Measurements from ENCODE around the gene GPR35.
A peak's percentile ranks its signal among the peaks of the same experiment; 100 is the strongest.

GPR35 gene

DNA sequence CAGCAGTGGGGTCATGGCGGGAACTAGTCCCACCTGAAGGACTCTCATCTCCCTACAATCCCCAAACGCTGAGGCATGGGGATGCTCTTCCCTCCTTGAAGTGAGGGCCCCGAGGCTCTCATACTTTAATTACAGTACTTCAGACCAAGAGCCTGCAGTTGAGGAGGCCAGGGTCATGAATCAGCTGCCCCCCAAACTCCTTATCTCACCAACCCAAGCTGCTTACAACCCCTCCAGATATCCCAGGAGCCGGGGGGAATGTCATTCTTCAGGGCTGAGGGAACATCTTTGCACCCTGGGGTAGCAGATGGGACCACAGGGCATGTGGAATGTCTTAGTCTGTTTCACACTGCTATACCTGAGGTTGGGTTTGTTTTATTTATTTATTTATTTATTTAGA lies 41.5 kb upstream of the GPR35 start:
- Histone ChIP-seq H3K9me3 (ENCODE audit: insufficient read depth, low read depth, low read length) (no peaks in the 10 kb centered on the region), H3K9ac (ENCODE audit: low read depth, low read length) (no peak overlapping the region; the same call in 1 of the 2 replicates), H3K36me3 (ENCODE audit: insufficient read depth, low read length) (no peaks in the 10 kb centered on the region), H3K4me3 (ENCODE audit: low read length) (no peak overlapping the region), H3K27ac (ENCODE audit: low read depth, low read length) (no peak overlapping the region), H3K4me1 (ENCODE audit: insufficient read depth, low read length) (peaks cover 13% of the 10 kb centered on the region), H3K27me3 (ENCODE audit: insufficient read depth, low read length) (no peaks in the 10 kb centered on the region)
- 95% methylated on average over 4 of the region's 4 CpGs for WGBS

DNA sequence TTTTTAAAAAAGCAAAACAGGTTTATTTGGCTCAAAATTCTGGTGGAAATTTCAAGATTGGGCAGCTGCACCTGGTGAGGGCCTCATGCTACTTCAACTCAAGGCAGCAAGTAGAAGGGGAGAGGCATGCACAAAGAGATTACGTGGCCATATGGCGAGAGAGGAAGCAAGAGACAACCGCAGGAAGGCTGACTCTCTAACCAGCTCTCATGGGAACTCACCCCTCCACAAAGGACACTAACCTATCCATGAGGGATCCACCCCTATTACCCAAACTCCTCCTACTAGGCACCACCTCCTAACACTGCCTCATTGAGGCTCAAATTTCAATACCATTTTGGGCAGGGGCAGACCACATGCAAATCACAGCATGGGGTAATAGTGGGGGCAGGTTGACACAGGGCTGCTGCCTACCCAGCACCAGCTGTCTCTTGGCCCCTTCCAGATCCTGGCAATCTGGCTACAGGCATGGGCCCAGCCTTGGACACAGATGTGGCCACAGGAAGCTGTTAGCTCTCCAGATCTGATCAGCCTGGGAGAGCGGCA lies 40.7 kb upstream of the GPR35 start:
- 82% methylated on average over 4 of the region's 4 CpGs for WGBS
- Histone ChIP-seq H3K4me3 (ENCODE audit: low read length) (peak overlapping the region; percentile 100), H3K9ac (ENCODE audit: low read depth, low read length) (no peak overlapping the region), H3K9me3 (ENCODE audit: insufficient read depth, low read depth, low read length) (no peaks in the 10 kb centered on the region), H3K27ac (ENCODE audit: low read depth, low read length) (no peak overlapping the region), H3K27me3 (ENCODE audit: insufficient read depth, low read length) (no peaks in the 10 kb centered on the region), H3K36me3 (ENCODE audit: insufficient read depth, low read length) (0 out of 2 replicates have a peak, but pooled peaks cover 1% of the 10 kb centered on the region), H3K4me1 (ENCODE audit: insufficient read depth, low read length) (peaks cover 13% of the 10 kb centered on the region)

DNA sequence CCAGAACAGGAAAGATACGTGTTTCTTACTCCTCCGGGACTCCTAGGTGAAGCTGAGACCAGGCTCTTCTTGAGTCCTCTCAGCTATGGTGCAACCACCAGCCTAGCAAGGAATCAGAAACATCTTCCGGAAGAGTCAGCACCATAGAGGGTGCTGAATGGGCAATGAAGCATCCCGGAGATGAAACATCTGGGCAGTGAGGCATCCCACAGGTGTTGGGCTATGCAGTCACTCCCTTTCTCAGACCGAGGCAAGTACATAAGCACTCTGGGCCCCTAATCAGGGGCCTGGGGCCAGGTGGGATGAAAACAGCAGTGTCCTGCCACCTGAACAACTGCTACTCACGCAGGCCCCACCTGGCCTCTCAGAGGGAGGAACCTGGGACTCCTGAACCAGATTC lies 40.2 kb upstream of the GPR35 start:
- Histone ChIP-seq H3K36me3 (ENCODE audit: insufficient read depth, low read length) (peaks cover 3% of the 10 kb centered on the region; the same call in 1 of the 2 replicates), H3K27ac (ENCODE audit: low read depth, low read length) (no peak overlapping the region), H3K9ac (ENCODE audit: low read depth, low read length) (peak overlapping the region; percentile 94; the same call in 1 of the 2 replicates), H3K4me1 (ENCODE audit: insufficient read depth, low read length) (peaks cover 13% of the 10 kb centered on the region), H3K9me3 (ENCODE audit: insufficient read depth, low read depth, low read length) (no peaks in the 10 kb centered on the region), H3K27me3 (ENCODE audit: insufficient read depth, low read length) (no peaks in the 10 kb centered on the region), H3K4me3 (ENCODE audit: low read length) (peak overlapping the region; percentile 100)
- 93% methylated on average over 6 of the region's 6 CpGs for WGBS

DNA sequence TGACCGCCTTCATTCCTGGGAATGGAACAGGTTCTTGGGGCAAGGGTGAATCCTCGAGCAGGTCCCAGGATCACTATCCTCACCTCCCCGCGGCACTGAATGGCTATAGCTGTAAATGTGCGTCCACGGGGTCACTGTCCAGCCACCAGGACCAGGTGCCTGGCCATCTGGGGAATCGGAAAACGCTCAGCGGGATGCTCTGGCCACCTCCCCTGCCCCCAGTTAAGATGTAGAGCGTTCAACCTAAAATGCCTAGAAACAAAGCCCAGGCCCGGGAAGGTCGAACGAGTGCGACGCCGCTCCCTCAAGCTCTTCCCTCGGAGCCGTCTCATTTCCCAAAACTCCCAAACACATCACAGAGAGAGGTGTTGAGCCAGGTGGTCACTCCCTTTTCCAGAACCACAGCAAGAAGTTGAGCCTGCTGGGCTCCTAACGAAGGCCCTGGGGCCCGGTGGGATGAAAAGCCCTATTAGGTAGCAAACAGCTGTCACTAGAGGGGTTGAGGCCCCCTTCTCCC lies 39.5 kb upstream of the GPR35 start:
- Histone ChIP-seq H3K36me3 (ENCODE audit: insufficient read depth, low read length) (peaks cover 6% of the 10 kb centered on the region; the same call in 1 of the 2 replicates), H3K9me3 (ENCODE audit: insufficient read depth, low read depth, low read length) (no peaks in the 10 kb centered on the region), H3K4me1 (ENCODE audit: insufficient read depth, low read length) (peaks cover 13% of the 10 kb centered on the region), H3K9ac (ENCODE audit: low read depth, low read length) (peak overlapping the region; percentile 94), H3K27ac (ENCODE audit: low read depth, low read length) (peak overlapping the region; percentile 87), H3K4me3 (ENCODE audit: low read length) (peak overlapping the region; percentile 100), H3K27me3 (ENCODE audit: insufficient read depth, low read length) (no peaks in the 10 kb centered on the region)
- 4% methylated on average over 20 of the region's 20 CpGs for WGBS

DNA sequence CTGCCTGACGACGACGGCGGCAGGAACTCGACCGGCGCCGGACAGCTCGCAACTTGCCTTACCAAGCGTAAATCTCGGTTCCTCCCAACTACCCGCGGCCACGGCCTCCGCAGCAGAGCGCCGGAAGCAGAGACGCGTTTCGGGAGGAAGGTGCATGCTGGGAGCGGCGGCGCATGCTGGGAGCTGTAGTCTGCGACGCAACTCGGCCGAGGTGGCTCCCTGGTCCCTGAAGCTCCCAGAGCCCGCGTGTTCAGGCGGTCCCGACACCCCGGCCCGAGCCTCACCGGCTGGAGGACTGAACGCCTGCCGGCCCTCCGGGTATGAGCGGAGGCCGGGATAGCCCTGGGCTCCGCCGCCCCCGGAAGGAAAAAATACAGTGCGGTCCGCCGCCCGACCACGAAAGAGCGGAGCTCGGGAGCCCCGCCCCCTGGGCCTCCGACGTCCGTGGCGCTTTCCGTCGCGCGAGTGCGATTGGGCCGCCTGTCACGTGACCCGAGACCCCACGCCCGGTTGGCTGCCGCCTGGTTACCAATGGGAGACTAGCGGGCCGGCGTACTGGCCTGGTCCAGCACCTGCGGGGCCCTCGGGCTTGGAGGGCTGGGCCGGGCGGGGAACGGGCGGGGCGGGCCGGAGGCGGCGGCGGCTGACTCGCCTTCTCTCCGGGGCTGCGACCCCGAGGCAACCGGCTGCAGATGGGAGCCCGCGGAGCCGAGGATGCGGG lies 38.9 kb upstream of the GPR35 start, which contains the start of gene CAPN10:
Gene CAPN10, plus strand, starts transcription at position 537 of the 721 bp plus-strand sequence. Its CDS starts 178 bp downstream, at position 715.
- WGBS, result under 1% methylated on average over 88 of the region's 88 CpGs
- H3K9ac ChIP-seq (ENCODE audit: low read depth, low read length), result peak within 1 kb of the TSS; percentile 94
- H3K27ac ChIP-seq (ENCODE audit: low read depth, low read length), result peak within 1 kb of the TSS; percentile 87
- H3K4me3 ChIP-seq (ENCODE audit: low read length), result peak within 1 kb of the TSS; percentile 100
- H3K4me1 ChIP-seq (ENCODE audit: insufficient read depth, low read length), result peaks cover 13% of the 10 kb centered on the region
- peaks cover 6% of the 10 kb centered on the region; the same call in 1 of the 2 replicates for H3K36me3 ChIP-seq (ENCODE audit: insufficient read depth, low read length)
- no peaks in the 10 kb centered on the region for H3K9me3 ChIP-seq (ENCODE audit: insufficient read depth, low read depth, low read length)
- H3K27me3 ChIP-seq (ENCODE audit: insufficient read depth, low read length), result no peaks in the 10 kb centered on the region

DNA sequence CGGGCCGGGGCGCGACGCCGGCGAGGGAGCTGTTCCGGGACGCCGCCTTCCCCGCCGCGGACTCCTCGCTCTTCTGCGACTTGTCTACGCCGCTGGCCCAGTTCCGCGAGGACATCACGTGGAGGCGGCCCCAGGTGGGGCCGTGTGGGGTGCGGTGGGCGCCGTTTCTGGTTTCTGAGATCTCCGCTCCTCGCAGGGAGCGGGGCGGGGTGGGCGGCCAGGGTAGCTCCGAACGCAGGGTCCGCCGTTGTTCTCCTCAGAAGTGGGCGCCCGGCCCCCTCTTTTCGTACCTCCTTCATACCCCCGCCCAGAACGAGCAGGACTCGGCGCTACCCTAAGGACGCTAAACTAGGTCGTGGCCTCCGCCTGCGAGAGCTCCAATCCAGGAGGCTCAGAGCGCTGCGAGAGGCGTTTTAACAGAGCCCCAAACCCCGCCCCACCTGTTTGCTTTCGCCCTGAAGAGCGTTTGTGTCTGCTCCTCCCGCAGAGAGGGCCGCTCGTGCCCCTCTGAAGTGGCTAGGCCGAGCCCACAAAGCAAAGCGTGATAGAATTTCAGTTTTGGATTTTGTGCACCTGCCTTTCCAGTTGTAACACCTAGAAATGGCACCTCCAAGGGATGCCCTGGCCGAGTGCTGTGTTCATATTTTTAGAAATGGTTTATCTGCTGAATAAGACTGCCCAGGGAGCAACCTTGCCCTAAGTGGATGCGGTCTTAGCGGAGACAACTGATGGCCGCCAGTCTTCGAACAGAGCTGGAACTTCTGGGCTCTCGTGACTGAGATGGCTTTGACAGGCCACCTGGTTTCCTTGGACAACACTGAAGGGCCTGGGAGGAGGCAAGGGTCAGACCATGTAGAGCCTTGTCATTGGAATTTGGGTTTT lies 38.1 kb upstream of the GPR35 start:
- Histone ChIP-seq H3K9ac (ENCODE audit: low read depth, low read length) (peak overlapping the region; percentile 70), H3K27me3 (ENCODE audit: insufficient read depth, low read length) (no peaks in the 10 kb centered on the region), H3K4me1 (ENCODE audit: insufficient read depth, low read length) (peaks cover 13% of the 10 kb centered on the region), H3K4me3 (ENCODE audit: low read length) (peak overlapping the region; percentile 100), H3K36me3 (ENCODE audit: insufficient read depth, low read length) (peaks cover 7% of the 10 kb centered on the region; the same call in 1 of the 2 replicates), H3K9me3 (ENCODE audit: insufficient read depth, low read depth, low read length) (no peaks in the 10 kb centered on the region), H3K27ac (ENCODE audit: low read depth, low read length) (no peak overlapping the region)
- WGBS, result 5% methylated on average over 62 of the region's 62 CpGs

DNA sequence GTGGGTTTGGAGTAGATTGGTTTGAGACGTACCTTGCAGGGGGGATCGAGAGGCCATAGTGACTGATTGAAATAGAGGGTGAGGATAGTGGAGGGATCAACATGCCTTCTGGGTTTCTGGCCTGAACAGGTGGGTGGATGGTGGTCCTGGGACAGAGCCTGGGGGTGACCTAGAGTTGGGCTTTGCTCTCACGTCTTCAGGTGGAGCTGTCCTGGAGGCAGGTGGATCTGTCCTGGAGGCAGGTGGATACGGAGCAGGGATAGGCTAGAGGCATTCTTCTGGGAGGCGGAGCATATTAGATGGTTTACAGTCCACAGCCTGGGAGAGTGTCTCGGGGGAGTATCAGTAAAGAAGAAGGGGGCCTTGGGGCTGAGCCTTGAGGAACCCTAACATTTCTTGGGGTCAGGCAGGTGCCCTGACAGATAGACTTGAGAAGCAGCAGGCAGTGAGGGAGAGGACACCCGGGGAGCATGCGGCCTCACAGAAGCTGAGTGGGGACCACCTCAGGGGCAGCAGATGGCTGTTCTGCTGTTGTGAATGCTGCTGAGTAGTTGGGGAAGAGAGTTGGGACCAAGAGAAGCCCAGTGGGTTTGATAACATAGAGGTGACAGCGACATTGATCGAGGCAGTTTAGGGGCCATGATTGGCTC lies 37.1 kb upstream of the GPR35 start:
- Histone ChIP-seq H3K9me3 (ENCODE audit: insufficient read depth, low read depth, low read length) (no peaks in the 10 kb centered on the region), H3K4me3 (ENCODE audit: low read length) (peak overlapping the region; percentile 100), H3K27ac (ENCODE audit: low read depth, low read length) (no peak overlapping the region), H3K4me1 (ENCODE audit: insufficient read depth, low read length) (peaks cover 13% of the 10 kb centered on the region), H3K36me3 (ENCODE audit: insufficient read depth, low read length) (peaks cover 12% of the 10 kb centered on the region; the same call in 1 of the 2 replicates), H3K9ac (ENCODE audit: low read depth, low read length) (peak overlapping the region; percentile 70; the same call in 1 of the 2 replicates), H3K27me3 (ENCODE audit: insufficient read depth, low read length) (no peaks in the 10 kb centered on the region)
- WGBS, result 90% methylated on average over 10 of the region's 10 CpGs

DNA sequence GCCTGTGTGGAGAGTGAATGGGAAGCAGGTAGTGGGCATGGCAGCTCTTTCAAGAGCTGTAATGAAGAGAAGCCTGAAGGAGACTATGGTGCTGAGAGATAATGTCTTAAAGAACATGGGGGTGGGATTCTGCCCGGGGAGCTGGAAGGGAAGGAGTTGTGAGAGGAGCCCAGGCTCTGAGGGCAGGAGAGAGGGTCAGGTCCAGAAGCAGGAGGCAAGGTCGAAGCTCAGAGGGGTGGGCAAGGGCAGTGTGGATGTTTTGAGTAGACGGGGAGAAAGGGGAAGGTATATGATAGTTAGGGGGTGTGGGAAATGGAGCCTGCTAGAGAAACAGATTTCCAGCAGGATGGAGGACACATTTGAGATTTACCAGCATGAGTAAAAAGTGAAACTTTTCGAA lies 36.6 kb upstream of the GPR35 start:
- peaks cover 13% of the 10 kb centered on the region for H3K4me1 ChIP-seq (ENCODE audit: insufficient read depth, low read length)
- H3K27ac ChIP-seq (ENCODE audit: low read depth, low read length), result no peak overlapping the region
- H3K27me3 ChIP-seq (ENCODE audit: insufficient read depth, low read length), result no peaks in the 10 kb centered on the region
- WGBS, result 94% methylated on average over 4 of the region's 4 CpGs
- peaks cover 14% of the 10 kb centered on the region; the same call in 1 of the 2 replicates for H3K36me3 ChIP-seq (ENCODE audit: insufficient read depth, low read length)
- no peak overlapping the region for H3K9ac ChIP-seq (ENCODE audit: low read depth, low read length)
- H3K9me3 ChIP-seq (ENCODE audit: insufficient read depth, low read depth, low read length), result no peaks in the 10 kb centered on the region
- no peak overlapping the region for H3K4me3 ChIP-seq (ENCODE audit: low read length)

DNA sequence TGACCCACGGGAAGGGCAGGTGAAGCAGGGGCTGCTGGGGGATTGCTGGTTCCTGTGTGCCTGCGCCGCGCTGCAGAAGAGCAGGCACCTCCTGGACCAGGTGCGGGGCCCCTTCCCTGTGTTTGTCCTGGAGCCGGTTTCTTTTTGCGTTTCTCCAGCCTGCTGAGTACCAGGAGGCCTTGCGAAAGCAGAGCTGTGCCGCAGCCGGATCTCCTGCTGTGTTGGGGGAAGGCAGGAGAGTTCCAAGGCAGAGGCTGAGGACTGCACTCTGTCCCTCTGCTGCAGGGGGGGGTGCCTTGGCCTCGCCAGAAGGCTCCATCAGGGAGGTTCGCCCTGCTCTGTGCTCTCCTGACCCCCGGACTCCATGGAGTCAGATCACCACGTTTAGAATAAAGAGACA lies 35.9 kb upstream of the GPR35 start:
- Histone ChIP-seq H3K4me3 (ENCODE audit: low read length) (no peak overlapping the region), H3K36me3 (ENCODE audit: insufficient read depth, low read length) (peaks cover 14% of the 10 kb centered on the region; the same call in 1 of the 2 replicates), H3K27ac (ENCODE audit: low read depth, low read length) (no peak overlapping the region), H3K9me3 (ENCODE audit: insufficient read depth, low read depth, low read length) (no peaks in the 10 kb centered on the region), H3K4me1 (ENCODE audit: insufficient read depth, low read length) (peaks cover 13% of the 10 kb centered on the region), H3K27me3 (ENCODE audit: insufficient read depth, low read length) (no peaks in the 10 kb centered on the region), H3K9ac (ENCODE audit: low read depth, low read length) (no peak overlapping the region)
- 85% methylated on average over 14 of the region's 14 CpGs for WGBS

DNA sequence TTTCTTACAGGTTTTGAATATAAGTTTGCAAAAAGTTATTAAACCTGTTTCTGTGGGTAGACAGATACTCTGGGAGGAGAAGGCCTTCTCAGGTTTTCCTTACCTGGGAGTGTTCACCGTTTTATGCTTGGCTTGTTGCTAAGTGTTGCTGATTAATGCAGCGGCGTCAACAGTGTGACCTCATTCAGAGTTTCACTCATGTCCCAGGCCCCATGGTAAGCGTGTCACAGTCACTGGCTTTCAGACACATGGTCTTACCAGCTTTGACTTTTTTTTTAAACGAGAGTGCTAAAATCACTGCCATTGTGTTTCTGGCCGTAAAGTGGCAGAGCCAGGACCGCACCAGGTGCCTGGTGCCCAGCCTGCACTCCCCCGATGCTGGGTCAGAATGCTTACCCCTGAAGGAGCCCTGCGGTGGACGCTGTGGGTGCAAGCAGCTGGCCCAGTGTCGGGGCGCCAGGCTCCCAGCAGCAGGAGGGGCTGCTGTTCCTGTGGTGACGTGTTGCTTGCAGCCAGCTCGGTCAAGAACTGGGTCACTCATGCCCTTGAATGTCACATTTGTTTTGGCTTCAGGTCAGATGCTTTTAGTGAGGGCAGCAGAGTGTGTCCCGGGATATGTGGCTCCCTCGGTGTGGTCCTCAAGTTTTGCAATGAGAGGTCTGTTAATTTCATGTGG lies 35.3 kb upstream of the GPR35 start:
- Histone ChIP-seq H3K4me1 (ENCODE audit: insufficient read depth, low read length) (peaks cover 7% of the 10 kb centered on the region; the same call in 1 of the 2 replicates), H3K27ac (ENCODE audit: low read depth, low read length) (no peak overlapping the region), H3K4me3 (ENCODE audit: low read length) (no peak overlapping the region), H3K27me3 (ENCODE audit: insufficient read depth, low read length) (no peaks in the 10 kb centered on the region), H3K9ac (ENCODE audit: low read depth, low read length) (no peak overlapping the region), H3K9me3 (ENCODE audit: insufficient read depth, low read depth, low read length) (no peaks in the 10 kb centered on the region), H3K36me3 (ENCODE audit: insufficient read depth, low read length) (peaks cover 14% of the 10 kb centered on the region; the same call in 1 of the 2 replicates)
- 93% methylated on average over 16 of the region's 16 CpGs for WGBS

Data from HUES64 (cell line).